Motor neuron (in vitro differentiated cells): ENCODE results near the gene TRAPPC3. TPM values are rescaled to one million over a fixed set of nuclear protein-coding genes. Genes with fewer than 3 reads are reported as not detected.

Source experiments
- ATAC-seq, 8 experiments: fragments of 200-7000 bp; cut with Tn5 transposase; replicated peaks in 6 of 8; 2 replicates each; pipeline ENCODE4 v1.8.0; 2021; ENCODE audit warnings: mild to moderate bottlenecking in 8 of 8, moderate library complexity in 8 of 8
- H3K27ac ChIP-seq, 2 donors: fragments of 250-450 bp; sonication (Bioruptor Pico); 2 replicates each; pipeline ENCODE4 v1.9.0; 2021; ENCODE audit warnings: antibody characterized with exemption in 2 of 2, mild to moderate bottlenecking in 2 of 2, moderate library complexity in 1 of 2
- H3K4me1 ChIP-seq, 2 donors: fragments of 250-450 bp; sonication (Bioruptor Pico); replicated peaks in 1 of 2; 2 replicates each; pipeline ENCODE4 v1.6.1; 2021; ENCODE audit warnings: antibody characterized with exemption in 2 of 2, mild to moderate bottlenecking in 2 of 2, moderate library complexity in 1 of 2
- H3K4me3 ChIP-seq, 5 donors: fragments of 250-450 bp; sonication (Bioruptor Pico); 2 replicates each; pipeline ENCODE4 v1.9.0; 2021; ENCODE audit warnings: antibody characterized with exemption in 5 of 5, mild to moderate bottlenecking in 5 of 5, moderate library complexity in 4 of 5
- WGBS, 10 experiments: fragments of 450-650 bp; shearing (Covaris generic); methylation state at CpG; one replicate each; pipeline ENCODE4 v1.0.0; 2022; 5-methylcytosine and 5-hydroxymethylcytosine counted together
- in situ Hi-C, 9 experiments: fragments of 400-800 bp; cut with MboI; loops; one replicate each; pipeline ENCODE4 v1.15.0; 2021; ENCODE audit warnings: low sequenced_read_pairs in 9 of 9, low pct_unique_long_range_greater_than_20kb in 2 of 9; ENCODE audit not compliant: unreplicated experiment in 9 of 9
- total RNA-seq, 8 experiments: library from RNA; unstranded; fragments of 300-600 nt; gene quantifications; 2 replicates each; pipeline versions ENCODE4 v1.2.3 to v1.2.4, GENCODE V29; 2022

The TRAPPC3 gene
- total RNA-seq, 8 experiments from 2014 or later = 56.1 to 121 (median 69.5) TPM

DNA sequence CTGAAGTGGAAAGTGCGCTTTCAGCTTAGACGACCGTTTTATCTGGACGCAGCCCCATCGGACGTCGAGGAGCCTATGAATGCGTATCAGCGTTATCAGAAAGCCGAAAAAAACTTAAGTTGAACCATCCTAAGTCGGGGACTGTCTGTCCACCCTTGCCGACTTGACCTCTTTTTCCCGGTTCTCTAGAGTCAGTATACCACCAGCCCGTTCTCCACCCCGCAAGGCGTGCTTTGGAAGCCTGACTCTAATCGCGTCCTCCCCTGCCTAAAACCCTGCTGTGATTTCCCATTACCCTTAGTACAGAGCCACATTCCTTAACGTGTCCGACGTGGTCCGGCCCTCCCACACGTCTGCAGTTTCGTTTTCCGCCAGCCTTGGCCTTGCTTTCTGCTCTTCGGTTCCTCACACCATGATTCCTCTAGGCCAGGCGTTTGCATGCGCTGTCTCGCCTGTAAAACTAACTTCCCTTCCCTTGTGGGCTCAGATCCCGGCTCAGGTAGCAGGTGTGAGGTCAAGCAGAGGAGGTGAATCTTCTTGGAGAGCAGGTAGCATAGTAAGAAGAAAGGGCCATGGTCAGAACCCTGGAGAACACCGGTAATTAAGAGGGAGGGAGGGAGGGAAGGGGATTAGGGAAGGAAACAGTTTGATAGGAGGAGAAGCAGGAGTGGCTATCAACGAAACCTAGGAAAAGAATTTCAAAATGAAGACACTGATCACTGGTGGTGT lies 59.7 kb downstream of the TRAPPC3 start:
- peaks cover 12 to 13% of the 10 kb centered on the region in 2 donors for H3K4me1 ChIP-seq
- H3K4me3 ChIP-seq = peak overlapping the region; percentile 65 to 94 (median 83)
- peak overlapping the region; percentile 86 to 93 for H3K27ac ChIP-seq
- ATAC-seq = peak in 5 of 8 experiments; percentile 1 to 51 (median 6)
- WGBS, 10 experiments = 0 to 42% (median 9%) methylated on average over 1 to 31 of the region's 32 CpGs
- in situ Hi-C loops = loop anchor here in 1 of 9 experiments (10.0 kb wide), 1 partner anchor 335 kb away; no protein-coding TSS in a partner anchor

DNA sequence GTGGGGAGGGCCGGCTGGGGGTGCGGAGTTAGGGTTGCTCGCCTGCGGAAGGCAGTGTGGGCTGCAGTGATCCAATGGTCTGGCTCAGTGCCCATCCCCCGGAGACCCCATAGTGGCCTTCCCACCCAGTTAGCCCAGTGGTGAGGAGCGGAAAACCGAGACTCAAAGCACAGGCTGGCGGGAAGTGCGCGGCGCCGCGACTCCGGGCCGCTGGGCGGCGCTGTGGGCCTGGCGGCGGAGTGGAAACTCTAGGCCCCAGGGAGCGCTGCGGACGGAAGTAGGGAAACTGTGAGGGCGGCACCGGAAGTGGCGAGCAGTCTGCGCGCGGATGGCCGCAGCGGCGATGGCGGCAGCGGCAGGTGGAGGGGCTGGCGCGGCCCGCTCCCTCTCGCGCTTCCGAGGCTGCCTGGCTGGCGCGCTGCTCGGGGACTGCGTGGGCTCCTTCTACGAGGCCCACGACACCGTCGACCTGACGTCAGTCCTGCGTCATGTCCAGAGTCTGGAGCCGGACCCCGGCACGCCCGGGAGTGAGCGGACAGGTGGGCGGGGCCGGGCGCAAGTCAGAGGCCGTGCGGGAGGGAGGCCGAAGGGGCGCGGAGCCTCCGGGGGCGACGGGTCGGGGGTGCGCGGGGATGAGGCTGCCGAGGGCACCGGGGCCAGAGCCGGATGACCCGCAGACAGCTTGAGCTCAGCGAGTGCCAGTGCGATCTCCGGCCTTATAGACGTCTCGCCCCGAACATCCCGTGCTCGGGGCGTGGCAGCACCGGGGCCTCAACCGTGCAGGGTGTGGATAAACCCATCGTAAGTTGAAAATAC lies 60.5 kb downstream of the TRAPPC3 start, which contains the start of gene ADPRS:
Gene ADPRS (plus strand): TSS at position 316 of the 816 bp plus-strand sequence. CDS start 13 bp downstream, at position 329.
- peak within 1 kb of the TSS; percentile 65 to 94 (median 83) for H3K4me3 ChIP-seq
- peak within 1 kb of the TSS; percentile 86 to 93 for H3K27ac ChIP-seq
- ATAC-seq = peak; percentile 80 to 88 (median 82)
- 0 to 1% (median 0%) methylated on average over 5 to 19 of the region's 84 CpGs; no CpG with 5 or more reads in 6 of the 10 experiments for WGBS, 10 experiments
- in situ Hi-C loops = no loop called here
- peaks cover 14 to 18% of the 10 kb centered on the region in 2 donors for H3K4me1 ChIP-seq

DNA sequence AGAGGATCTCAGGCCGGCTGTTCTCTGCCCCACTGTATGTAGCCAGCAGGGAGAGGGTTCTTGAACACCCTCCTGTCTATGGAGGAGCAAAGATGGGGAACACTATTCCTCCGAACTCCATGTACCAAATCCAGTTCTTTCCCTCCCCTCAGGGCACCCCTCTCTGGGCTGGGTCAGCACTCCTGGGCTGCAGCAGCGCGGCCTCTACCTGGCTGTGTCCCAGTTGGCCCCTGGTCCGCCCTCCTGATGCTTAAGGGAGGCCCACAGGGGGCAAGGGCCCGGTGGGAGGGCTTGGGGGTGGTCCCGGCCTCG lies 61.1 kb downstream of the TRAPPC3 start:
- in situ Hi-C loops = no loop called here
- 10 to 100% (median 20%) methylated on average over 1 to 4 of the region's 8 CpGs; no CpG with 5 or more reads in 6 of the 10 experiments for WGBS, 10 experiments
- peak overlapping the region; percentile 17 to 93 for H3K27ac ChIP-seq
- peak in 3 of 8 experiments; percentile 3 to 13 (median 6) for ATAC-seq
- H3K4me3 ChIP-seq = peak overlapping the region; percentile 65 to 94 (median 83)
- peaks cover 14 to 18% of the 10 kb centered on the region in 2 donors for H3K4me1 ChIP-seq

DNA sequence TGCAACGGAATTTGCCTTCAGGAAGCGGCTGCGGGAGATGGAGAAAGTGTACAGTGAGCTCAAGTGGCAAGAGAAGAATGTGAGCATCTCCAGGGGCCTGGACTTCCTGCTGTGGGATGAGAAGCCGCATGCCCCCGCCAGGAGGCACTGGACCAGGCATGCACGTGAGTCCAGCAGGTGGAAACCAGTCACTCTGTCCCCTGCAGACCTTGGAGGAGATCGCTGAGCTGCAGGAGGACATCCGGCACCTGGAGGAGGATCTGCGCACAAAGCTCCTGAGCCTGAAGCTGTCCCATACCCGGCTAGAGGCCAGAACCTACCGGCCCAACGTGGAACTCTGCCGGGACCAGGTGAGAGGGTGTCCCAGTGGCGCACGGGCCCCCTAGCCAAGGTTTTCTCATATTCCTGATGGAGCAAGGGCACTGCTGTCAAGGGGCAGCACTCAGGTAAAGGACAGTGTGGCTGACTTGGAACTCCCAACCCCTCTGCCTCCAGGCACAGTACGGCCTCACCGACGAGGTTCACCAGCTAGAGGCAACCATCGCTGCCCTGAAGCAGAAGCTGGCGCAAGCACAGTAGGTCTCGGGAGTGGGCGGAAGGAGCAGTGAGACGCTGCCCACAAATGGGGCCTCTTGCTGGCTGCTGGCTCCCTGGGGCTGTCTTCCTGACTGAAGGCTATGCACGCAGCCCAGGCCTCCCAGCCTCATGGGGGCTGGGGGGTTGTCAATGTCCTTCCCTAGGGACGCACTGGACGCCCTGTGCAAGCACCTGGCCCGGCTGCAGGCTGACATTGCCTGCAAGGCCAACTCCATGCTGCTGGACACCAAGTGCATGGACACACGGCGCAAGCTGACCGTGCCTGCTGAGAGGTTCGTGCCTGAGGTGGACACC lies 61.8 kb downstream of the TRAPPC3 start:
- Histone ChIP-seq H3K4me3 (no peak overlapping the region), H3K27ac (no peak overlapping the region), H3K4me1 (peaks cover 14 to 18% of the 10 kb centered on the region in 2 donors)
- 27 to 100% (median 93%) methylated on average over 1 to 20 of the region's 31 CpGs; no CpG with 5 or more reads in 1 of the 10 experiments for WGBS, 10 experiments
- in situ Hi-C loops = no loop called here
- no peak for ATAC-seq

Other genes starting within 250 kb of the TRAPPC3 start
- gene AGO3, start 218.4 kb downstream of the TRAPPC3 start, total RNA-seq = 10 to 100 TPM; 10.5 to 35.0 (median 16.9) TPM
- gene TEKT2, start 65.4 kb downstream of the TRAPPC3 start, total RNA-seq = 10 to 100 TPM in 3 of 8 experiments, 1 to 10 TPM in 2, under 1 TPM in 2, not detected in 1; 0.49 to 23.8 (median 9.1) TPM
- gene ADPRS, start 60.6 kb downstream of the TRAPPC3 start, total RNA-seq = 10 to 100 TPM; 21.7 to 45.8 (median 38.6) TPM
- 10 to 100 TPM in 1 of 8 experiments, 1 to 10 TPM in 2, under 1 TPM in 5; 0.31 to 12.3 (median 0.61) TPM for gene COL8A2, start 24.3 kb downstream of the TRAPPC3 start, total RNA-seq
- gene MAP7D1, start 6.7 kb upstream of the TRAPPC3 start, total RNA-seq = 100 to 1,000 TPM in 4 of 8 experiments, 10 to 100 TPM in 4; 50.7 to 174 (median 94.9) TPM
- 100 to 1,000 TPM in 6 of 8 experiments, 10 to 100 TPM in 2; 72.6 to 139 (median 104) TPM for gene THRAP3, start 75.0 kb upstream of the TRAPPC3 start, total RNA-seq
- gene SH3D21, start 156.9 kb upstream of the TRAPPC3 start, total RNA-seq = 10 to 100 TPM in 2 of 8 experiments, 1 to 10 TPM in 6; 3.7 to 14.7 (median 7.6) TPM
- 10 to 100 TPM in 7 of 8 experiments, 1 to 10 TPM in 1; 7.6 to 43.0 (median 12.6) TPM for gene EVA1B, start 174.2 kb upstream of the TRAPPC3 start, total RNA-seq
- gene STK40, start 236.4 kb upstream of the TRAPPC3 start, total RNA-seq = 10 to 100 TPM; 21.2 to 49.9 (median 30.9) TPM
- gene LSM10, start 248.4 kb upstream of the TRAPPC3 start, total RNA-seq = 10 to 100 TPM; 32.4 to 68.7 (median 40.2) TPM